H9 (cell line): ENCODE results near the gene AFAP1L1. TPM values are rescaled to one million over a fixed set of nuclear protein-coding genes. Genes with fewer than 3 reads are reported as not detected.
A peak's percentile ranks its signal among the peaks of the same experiment; 100 is the strongest.

Experiments used
- DNase-seq: peaks from one replicate; pipeline ENCODE4 v3.0.0-alpha.2; 2017
- H2AFZ ChIP-seq: one replicate; pipeline ENCODE4 v1.6.1; 2013; ENCODE audit warnings: mild to moderate bottlenecking, low read length, control low read depth, moderate library complexity
- H2AK5ac ChIP-seq: 2 replicates; pipeline ENCODE4 v1.6.1; 2013; ENCODE audit warnings: low read length, control low read depth, mixed read lengths; ENCODE audit not compliant: insufficient read length
- H2BK120ac ChIP-seq: one replicate; pipeline ENCODE4 v1.6.1; 2013; ENCODE audit warnings: low read depth, mild to moderate bottlenecking, low read length, control low read depth, inconsistent platforms; ENCODE audit not compliant: poor library complexity, severe bottlenecking
- H2BK12ac ChIP-seq: 2 replicates; pipeline ENCODE4 v1.6.1; 2013; ENCODE audit warnings: low read length, control low read depth, mixed read lengths, low read depth; ENCODE audit not compliant: insufficient read length
- H2BK15ac ChIP-seq: 2 replicates; pipeline ENCODE4 v1.6.1; 2013; ENCODE audit warnings: low read depth, low read length, control low read depth
- H2BK20ac ChIP-seq: one replicate; pipeline ENCODE4 v1.6.1; 2013; ENCODE audit warnings: low read depth, mild to moderate bottlenecking, low read length, control low read depth, inconsistent platforms; ENCODE audit not compliant: poor library complexity, severe bottlenecking
- H2BK5ac ChIP-seq: 2 replicates; pipeline ENCODE4 v1.6.1; 2013; ENCODE audit warnings: low read length, control low read depth, mixed read lengths; ENCODE audit not compliant: insufficient read length
- H3K14ac ChIP-seq: 2 replicates; pipeline ENCODE4 v1.6.1; 2013; ENCODE audit warnings: low read length, control low read depth; ENCODE audit not compliant: insufficient read depth
- H3K18ac ChIP-seq: 2 replicates; pipeline ENCODE4 v1.6.1; 2013; ENCODE audit warnings: low read depth, mild to moderate bottlenecking, mixed read lengths, low read length, control low read depth; ENCODE audit not compliant: insufficient read length
- H3K23ac ChIP-seq: 2 replicates; pipeline ENCODE4 v1.6.1; 2013; ENCODE audit warnings: low read length, control low read depth, mixed read lengths, low read depth; ENCODE audit not compliant: insufficient read length
- H3K23me2 ChIP-seq: 2 replicates; pipeline ENCODE4 v1.6.1; 2013; ENCODE audit warnings: low read depth, mild to moderate bottlenecking, mixed read lengths, low read length, control low read depth; ENCODE audit not compliant: insufficient read length, poor library complexity, severe bottlenecking
- H3K27ac ChIP-seq: 2 replicates; pipeline ENCODE4 v1.5.1; 2013; ENCODE audit warnings: low read length, control low read depth, mixed read lengths, low read depth; ENCODE audit not compliant: insufficient read length
- H3K27me3 ChIP-seq: 2 replicates; pipeline ENCODE4 v1.6.1; 2013; ENCODE audit warnings: low read length, control low read depth, inconsistent platforms; ENCODE audit not compliant: insufficient read depth
- H3K4ac ChIP-seq: 2 replicates; pipeline ENCODE4 v1.6.1; 2013; ENCODE audit warnings: low read depth, mild to moderate bottlenecking, control low read depth, inconsistent platforms, low read length, moderate library complexity
- H3K4me1 ChIP-seq: 2 replicates; pipeline ENCODE4 v1.6.1; 2013; ENCODE audit warnings: low read length, control low read depth, inconsistent platforms; ENCODE audit not compliant: insufficient read depth
- H3K4me2 ChIP-seq: 2 replicates; pipeline ENCODE4 v1.6.1; 2013; ENCODE audit warnings: low read length, control low read depth, mixed read lengths; ENCODE audit not compliant: insufficient read length, insufficient read depth
- H3K56ac ChIP-seq: 2 replicates; pipeline ENCODE4 v1.6.1; 2013; ENCODE audit warnings: low read depth, mild to moderate bottlenecking, mixed read lengths, low read length, control low read depth; ENCODE audit not compliant: insufficient read length
- H3K79me1 ChIP-seq: 2 replicates; pipeline ENCODE4 v1.6.1; 2013; ENCODE audit warnings: low read depth, mild to moderate bottlenecking, moderate library complexity, low read length, control low read depth, inconsistent platforms; ENCODE audit not compliant: insufficient read depth, poor library complexity, severe bottlenecking
- H3K79me2 ChIP-seq: 2 replicates; pipeline ENCODE4 v1.6.1; 2013; ENCODE audit warnings: low read length, control low read depth, inconsistent platforms; ENCODE audit not compliant: insufficient read depth
- H3K9ac ChIP-seq: 2 replicates; pipeline ENCODE4 v1.6.1; 2013; ENCODE audit warnings: low read length, control low read depth, mixed read lengths; ENCODE audit not compliant: insufficient read length; ENCODE audit errors: extremely low read depth
- H3K9me3 ChIP-seq: one replicate; pipeline ENCODE4 v1.6.1; 2013; ENCODE audit warnings: low read depth, low read length, inconsistent platforms; ENCODE audit not compliant: control insufficient read depth
- H3T11ph ChIP-seq: one replicate; pipeline ENCODE4 v1.6.1; 2013; ENCODE audit warnings: mild to moderate bottlenecking, low read length, control low read depth, inconsistent platforms
- H4K20me1 ChIP-seq: one replicate; pipeline ENCODE4 v1.6.1; 2013; ENCODE audit not compliant: control insufficient read depth, insufficient read length, insufficient read depth
- H4K5ac ChIP-seq: 2 replicates; pipeline ENCODE4 v1.6.1; 2013; ENCODE audit warnings: low read depth, mild to moderate bottlenecking, mixed read lengths, low read length, control low read depth; ENCODE audit not compliant: insufficient read length
- H4K8ac ChIP-seq: replicated peaks from 2 replicates; pipeline ENCODE4 v1.6.1; 2013; ENCODE audit warnings: low read length, control low read depth, mixed read lengths, low read depth; ENCODE audit not compliant: insufficient read length
- H4K91ac ChIP-seq: 2 replicates; pipeline ENCODE4 v1.6.1; 2013; ENCODE audit warnings: low read depth, mild to moderate bottlenecking, moderate library complexity, mixed read lengths, low read length, control low read depth; ENCODE audit not compliant: insufficient read length
- H3K27ac Mint-ChIP-seq, 3 experiments: 2 replicates in 2 of 3; 3 replicates in 1 of 3; pipeline ENCODE4 v1.8.0; 2020 to 2021; ENCODE audit warnings: mixed read lengths in 3 of 3, mild to moderate bottlenecking in 1 of 3, moderate library complexity in 1 of 3
- H3K27me3 Mint-ChIP-seq: 2 replicates; pipeline ENCODE4 v1.8.0; 2021; ENCODE audit warnings: low read depth, mild to moderate bottlenecking, moderate library complexity, mixed read lengths
- H3K36me3 Mint-ChIP-seq, 3 experiments: 2 replicates in 2 of 3; 3 replicates in 1 of 3; pipeline ENCODE4 v1.8.0; 2020 to 2021; ENCODE audit warnings: low read depth in 3 of 3, mixed read lengths in 3 of 3; ENCODE audit not compliant: insufficient read depth in 1 of 3
- H3K4me1 Mint-ChIP-seq, 2 experiments: 2 replicates each; pipeline ENCODE4 v1.8.0; 2020; ENCODE audit warnings: mixed read lengths in 2 of 2
- H3K4me3 Mint-ChIP-seq, 2 experiments: 2 replicates in 1 of 2; 3 replicates in 1 of 2; pipeline ENCODE4 v1.8.0; 2020 to 2021; ENCODE audit warnings: mild to moderate bottlenecking in 2 of 2, mixed read lengths in 2 of 2, moderate library complexity in 1 of 2
- H3K9me3 Mint-ChIP-seq, 2 experiments: 2 replicates in 1 of 2; 3 replicates in 1 of 2; pipeline ENCODE4 v1.8.0; 2020; ENCODE audit warnings: mild to moderate bottlenecking in 2 of 2, mixed read lengths in 2 of 2, moderate library complexity in 1 of 2
- WGBS: extraction: QIAGEN DNeasy Blood & Tissue Kit; methylation state at CpG from one replicate; pipeline ENCODE4 v1.1.7; 2013; ENCODE audit warnings: missing lambda C conversion rate, low lambda C conversion rate, mixed read lengths; ENCODE audit not compliant: insufficient read length; ENCODE audit errors: extremely low coverage; 5-methylcytosine and 5-hydroxymethylcytosine counted together
- total RNA-seq: library from RNA; stranded (reverse); gene quantifications from 2 replicates; pipeline ENCODE4 v1.2.1, GENCODE V29; 2021
- TF ChIP-seq, protein P1 (sequence below): fragments of 200-600 bp; sonication (generic); conservative IDR thresholded peaks from 3 replicates; pipeline ENCODE4 v1.8.0; 2021; ENCODE audit warnings: antibody characterized with exemption, mild to moderate bottlenecking

Gene AFAP1L1
- total RNA-seq, 1 experiment from 2014 or later = 1.8 TPM

DNA sequence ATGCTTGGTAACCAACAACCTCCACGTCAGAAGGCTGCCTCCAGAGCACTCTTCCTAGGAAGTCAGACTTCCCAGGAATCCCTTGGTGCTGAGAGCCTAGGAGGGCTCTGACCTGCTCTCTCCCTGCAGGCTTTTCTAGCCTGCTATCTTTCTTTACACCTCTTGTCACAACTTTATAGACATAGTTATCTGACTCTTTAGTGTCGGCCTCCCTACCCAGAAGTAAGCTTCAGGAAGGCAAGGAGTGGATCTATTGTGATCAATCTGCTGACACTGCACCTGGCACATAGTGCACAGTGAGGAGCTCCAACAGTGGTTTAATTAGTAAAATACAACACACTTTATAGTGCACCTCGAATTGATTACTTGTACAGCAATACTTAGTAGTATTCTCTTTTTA, 2.3 kb downstream of the AFAP1L1 start:
- Histone ChIP-seq H2AFZ (no peak overlapping the region), H3K9ac (no peak overlapping the region), H3K56ac (no peak overlapping the region), H3K23me2 (peaks cover 8% of the 10 kb centered on the region), H2BK12ac (no peak overlapping the region), H3K4me2 (peak overlapping the region; percentile 59), H4K20me1 (no peaks in the 10 kb centered on the region), H3K23ac (no peak overlapping the region), H3K4ac (no peak overlapping the region), H3K4me1 (no peaks in the 10 kb centered on the region; the same call in 1 of the 2 replicates), H2AK5ac (no peak overlapping the region), H3K14ac (no peak overlapping the region), H3K79me2 (no peaks in the 10 kb centered on the region), H3K79me1 (no peaks in the 10 kb centered on the region), H2BK15ac (no peak overlapping the region), H4K5ac (no peak overlapping the region), H3K18ac (no peak overlapping the region), H4K91ac (no peak overlapping the region), H3T11ph (no peak overlapping the region), H2BK20ac (no peak overlapping the region), H4K8ac (no peak overlapping the region), H2BK120ac (no peak overlapping the region), H3K9me3 (no peaks in the 10 kb centered on the region), H3K27me3 (peaks cover 7% of the 10 kb centered on the region; the same call in 1 of the 2 replicates), H3K27ac (no peak overlapping the region), H2BK5ac (no peak overlapping the region)
- Mint-ChIP-seq H3K36me3 (no peaks in the 10 kb centered on the region), H3K4me3 (peak overlapping the region in 1 of 2 experiments; percentile 68; a peak in 2 of 5 replicates), H3K27me3 (peaks cover 74% of the 10 kb centered on the region), H3K27ac (no peak overlapping the region), H3K9me3 (no peaks in the 10 kb centered on the region; a peak in 2 of 5 replicates), H3K4me1 (peaks cover 19 to 24% of the 10 kb centered on the region in 2 experiments)
- DNase-seq = no peak
- no CpG with 5 or more reads among the region's 3 CpGs for WGBS
- TF ChIP-seq, protein P1, sequence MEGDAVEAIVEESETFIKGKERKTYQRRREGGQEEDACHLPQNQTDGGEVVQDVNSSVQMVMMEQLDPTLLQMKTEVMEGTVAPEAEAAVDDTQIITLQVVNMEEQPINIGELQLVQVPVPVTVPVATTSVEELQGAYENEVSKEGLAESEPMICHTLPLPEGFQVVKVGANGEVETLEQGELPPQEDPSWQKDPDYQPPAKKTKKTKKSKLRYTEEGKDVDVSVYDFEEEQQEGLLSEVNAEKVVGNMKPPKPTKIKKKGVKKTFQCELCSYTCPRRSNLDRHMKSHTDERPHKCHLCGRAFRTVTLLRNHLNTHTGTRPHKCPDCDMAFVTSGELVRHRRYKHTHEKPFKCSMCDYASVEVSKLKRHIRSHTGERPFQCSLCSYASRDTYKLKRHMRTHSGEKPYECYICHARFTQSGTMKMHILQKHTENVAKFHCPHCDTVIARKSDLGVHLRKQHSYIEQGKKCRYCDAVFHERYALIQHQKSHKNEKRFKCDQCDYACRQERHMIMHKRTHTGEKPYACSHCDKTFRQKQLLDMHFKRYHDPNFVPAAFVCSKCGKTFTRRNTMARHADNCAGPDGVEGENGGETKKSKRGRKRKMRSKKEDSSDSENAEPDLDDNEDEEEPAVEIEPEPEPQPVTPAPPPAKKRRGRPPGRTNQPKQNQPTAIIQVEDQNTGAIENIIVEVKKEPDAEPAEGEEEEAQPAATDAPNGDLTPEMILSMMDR = no peak
